GM18505 (cell line): ENCODE results near the gene TMEM184A.

Experiments
- ATAC-seq: cut with Tn5 transposase; IDR thresholded peaks from one replicate; pipeline ENCODE4 v1.9.1; 2021; ENCODE audit not compliant: unreplicated experiment
- POLR2A ChIP-seq: IDR thresholded peaks from 4 replicates; pipeline ENCODE4 v1.6.1; 2011; ENCODE audit warnings: borderline replicate concordance; ENCODE audit not compliant: insufficient read depth, insufficient read length; ENCODE audit errors: extremely low read depth

The TMEM184A gene

DNA sequence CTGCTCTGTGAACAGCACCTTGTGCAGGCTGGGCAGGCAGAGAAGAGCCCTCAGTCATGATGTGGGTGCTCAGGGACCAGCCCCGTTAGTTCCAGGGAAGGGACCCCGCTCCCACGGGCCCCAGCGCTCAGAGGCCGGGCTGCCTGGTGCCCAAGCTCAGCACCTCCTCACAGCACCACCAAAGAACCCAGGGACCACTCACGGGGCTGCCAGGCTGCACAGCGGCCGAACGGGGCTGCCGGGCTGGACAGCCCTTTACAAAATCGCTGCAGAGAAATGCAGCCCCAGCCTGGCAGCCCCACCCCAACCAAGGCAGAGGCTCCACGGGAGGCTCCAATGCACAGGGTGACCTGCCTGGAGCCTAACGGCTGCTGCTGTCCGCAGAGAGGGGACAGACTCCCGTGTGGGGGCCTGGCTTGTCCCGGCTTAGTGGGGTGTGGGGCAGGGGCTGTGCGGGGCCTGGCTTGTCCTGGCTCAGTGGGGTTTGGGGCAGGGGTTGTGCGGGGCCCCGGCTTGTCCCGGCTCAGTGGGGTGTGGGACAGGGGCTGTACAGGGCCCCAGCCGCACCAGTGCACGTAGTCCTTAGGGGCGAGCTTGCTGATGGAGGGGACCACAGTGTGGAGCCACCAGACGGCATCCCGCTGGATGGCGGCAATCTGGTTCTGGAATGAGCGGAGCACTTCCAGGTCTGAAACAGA, 61.0 kb downstream of the TMEM184A start:
- no peak for ATAC-seq
- no peak for TF ChIP-seq POLR2A

- no peak for ATAC-seq
- no peak for TF ChIP-seq POLR2A
Observed at GRCh38 chr7:1494447-1494846, 61.6 kb downstream of the TMEM184A start.

- no peak for TF ChIP-seq POLR2A
- ATAC-seq, result no peak
Observed at GRCh38 chr7:1493571-1493970, 62.4 kb downstream of the TMEM184A start.

GRCh38 chr7:1493129-1493528, 62.9 kb downstream of the TMEM184A start:
- no peak for TF ChIP-seq POLR2A
- no peak for ATAC-seq

GRCh38 chr7:1492640-1493039, 63.4 kb downstream of the TMEM184A start:
- ATAC-seq, result no peak
- no peak for TF ChIP-seq POLR2A
